Left colon (tissue), 2 donors: Measurements from ENCODE around the gene ST13. TPM values are rescaled to one million over a fixed set of nuclear protein-coding genes. Genes with fewer than 3 reads are reported as not detected.
A peak's percentile ranks its signal among the peaks of the same experiment; 100 is the strongest.
"Not testable (repeated sequence)": the region's sequence is repeated elsewhere in the genome, so short reads cannot be mapped to it uniquely, and the experiment has no call there.

Source experiments
- ATAC-seq: fragments of 200-7000 bp; cut with Tn5 transposase; one replicate; pipeline ENCODE4 v1.9.1; 2020; ENCODE audit warnings: mild to moderate bottlenecking, moderate library complexity
- DNase-seq, 2 donors: peaks; one replicate each; pipeline ENCODE4 v3.0.0-alpha.2; 2020
- intact Hi-C, 2 donors: fragments of 100-400 bp; cut with DNase I in 1 of 2; cut with micrococcal nuclease in 1 of 2; formaldehyde crosslinking; loops; one replicate each; pipeline versions ENCODE4 v1.11.2 to v1.14.0; 2022; cut with DNase I, micrococcal nuclease
- long read RNA-seq: library from polyadenylated mRNA; unstranded; transcript quantifications from one replicate; pipeline ENCODE4 v2.0.0, GENCODE V29; 2021
- total RNA-seq, 2 donors: library from RNA; stranded (reverse); fragmentation: NEBNext Ultra II Directional; extraction: Animal tissue kit (Norgen Biotek cat#: 25700); gene quantifications; one replicate each; pipeline ENCODE4 v1.2.1, GENCODE V29; 2021
- donor health status: DM: no; HTN: no; CAD: no.
- donor health status: DM: yes; HTN: yes; CAD: no.

The ST13 gene
- total RNA-seq, result 100 to 1,000 TPM; 142 to 203 TPM
- long read RNA-seq, transcript ST13-201 (12 exons, 3,595 nt), result major isoform, 158 of 183 reads
- long read RNA-seq, partial matches to known transcripts, result 12 of 183 reads
- long read RNA-seq, other reads (novel, unspliced or antisense), result 13 of 183 reads

DNA sequence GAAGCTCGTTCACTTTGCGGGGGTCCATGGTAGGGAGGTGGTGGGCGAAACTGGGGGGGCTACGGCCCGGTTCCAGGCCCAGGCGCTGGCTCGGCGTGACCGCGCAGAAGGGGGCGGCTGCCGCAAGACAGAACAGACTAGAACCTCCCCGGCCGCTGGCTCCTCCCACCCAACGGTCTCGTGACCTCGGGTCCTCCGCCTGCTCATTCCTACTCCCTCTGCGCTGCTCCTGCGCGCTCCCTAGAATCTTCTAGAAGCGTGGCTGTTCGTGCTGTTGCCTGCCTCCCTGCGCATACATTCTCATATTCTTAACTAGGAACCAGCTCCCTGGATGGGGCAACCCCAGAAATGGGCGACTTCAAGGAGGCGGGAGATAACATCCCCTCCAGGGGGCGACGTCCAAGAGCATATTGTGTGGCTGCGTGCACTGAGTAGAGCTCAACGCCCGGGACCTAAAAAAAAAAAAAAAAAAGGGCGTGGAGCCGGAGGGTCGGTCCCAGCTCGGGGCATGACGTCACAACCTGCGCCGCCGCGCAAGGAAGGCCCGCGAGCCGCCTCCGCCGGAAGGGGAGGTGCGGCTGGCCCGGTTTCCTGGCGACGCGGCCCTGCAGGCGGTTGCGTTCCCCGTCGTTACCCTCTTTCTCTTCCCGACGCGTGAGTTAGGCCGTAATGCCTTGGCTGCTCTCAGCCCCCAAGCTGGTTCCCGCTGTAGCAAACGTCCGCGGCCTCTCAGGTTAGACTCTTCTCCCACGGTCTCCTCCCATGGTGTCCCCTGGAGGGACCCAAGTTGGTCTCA, at the start of gene ST13, which contains the start of gene XPNPEP3:
Gene ST13, minus strand, starts transcription at position 127 of the 796 bp plus-strand sequence. Its CDS starts 99 bp downstream, at position 28.
Gene XPNPEP3, plus strand, starts transcription at position 636 of the 796 bp plus-strand sequence. Its CDS starts 34 bp downstream, at position 670.
- peak; percentile 92 for ATAC-seq
- peak; percentile 98 to 99 for DNase-seq
- intact Hi-C loops, result no loop called here

DNA sequence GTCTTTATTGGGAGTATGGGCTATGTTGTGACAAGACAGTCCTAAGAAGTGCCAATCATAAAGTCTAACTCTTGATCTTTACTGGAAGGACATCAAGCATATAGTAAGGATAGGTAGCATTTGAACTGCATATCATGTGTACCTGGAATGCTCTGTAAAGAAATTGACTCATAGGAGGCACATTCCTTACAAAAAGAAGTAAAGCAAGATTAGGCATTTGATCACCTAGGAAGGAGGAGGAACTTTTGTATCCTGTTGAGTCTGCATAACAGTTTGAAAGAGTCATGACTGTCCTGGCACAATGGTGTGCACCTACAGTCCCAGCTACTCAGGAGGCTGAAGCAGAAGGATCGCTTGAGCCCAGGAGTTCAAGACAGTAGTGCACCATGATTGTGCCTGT, 47.7 kb upstream of the ST13 start:
- intact Hi-C loops, result no loop called here
- ATAC-seq, result no peak

DNA sequence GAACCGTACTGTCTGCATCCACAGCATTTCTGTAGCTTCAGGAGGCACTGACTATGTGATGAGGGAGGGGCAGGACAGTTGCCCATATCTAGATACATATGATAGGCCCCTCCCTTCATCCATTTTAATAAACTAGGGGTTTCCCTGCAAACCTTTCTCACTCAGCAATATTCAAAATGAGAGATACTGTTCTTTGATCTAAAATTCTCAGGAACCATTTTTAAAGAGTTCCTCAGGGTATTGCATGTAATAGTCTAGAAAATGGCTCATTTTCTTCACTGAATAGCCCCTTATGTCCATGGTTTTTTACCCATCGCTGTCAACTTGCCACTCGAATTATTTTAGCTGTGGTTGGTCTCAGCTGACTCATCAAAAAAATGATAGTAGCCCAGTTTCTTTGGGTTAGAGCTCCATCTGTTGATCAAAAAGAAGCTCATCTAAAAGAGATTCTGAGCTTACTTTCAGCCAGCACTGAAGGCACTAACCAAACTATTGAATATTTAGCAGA, 42.5 kb upstream of the ST13 start:
- DNase-seq (no peak), ATAC-seq (peak; percentile 88)
- intact Hi-C loops, result no loop called here

More for the DNA sequence above, 47.7 kb upstream of the ST13 start:
- DNase-seq, result no peak

DNA sequence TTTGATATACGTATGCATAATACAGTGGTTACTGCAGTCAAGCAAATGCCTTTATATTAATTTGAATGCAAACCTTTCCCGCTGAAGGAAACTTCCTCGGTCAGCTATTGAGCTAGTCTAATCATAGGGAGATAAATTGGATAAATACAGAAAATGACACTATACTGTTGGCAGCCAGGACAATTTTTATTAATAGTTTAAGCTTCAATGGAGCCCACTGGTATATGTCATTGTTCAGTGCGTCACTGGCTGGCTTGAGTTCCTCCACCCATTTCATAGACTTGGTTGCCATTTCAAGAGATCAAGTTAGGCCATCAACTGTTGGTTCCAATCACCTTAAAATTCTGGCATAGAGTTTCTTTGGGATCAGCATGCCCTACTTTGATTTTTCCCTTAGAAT, 38.0 kb upstream of the ST13 start:
- intact Hi-C loops, result no loop called here
- ATAC-seq (no peak), DNase-seq (no peak)

DNA sequence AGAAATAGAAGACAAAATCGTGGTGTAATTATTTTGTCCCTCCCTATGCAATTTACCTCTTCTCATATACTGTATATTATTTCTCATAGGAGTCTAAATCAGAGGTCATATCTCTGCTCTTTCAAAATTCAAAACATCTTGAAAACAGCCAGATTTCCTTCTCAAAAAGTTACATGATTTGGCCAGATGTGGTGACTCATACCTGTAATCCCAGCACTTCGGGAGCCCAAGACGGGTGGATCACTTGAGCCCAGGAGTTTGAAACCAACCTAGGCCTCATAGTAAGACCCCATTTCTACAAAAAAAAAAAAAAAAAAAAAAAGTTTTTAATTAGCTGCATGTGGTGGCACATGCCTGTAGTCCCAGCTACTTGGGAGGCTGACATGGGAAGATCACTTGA, 34.4 kb upstream of the ST13 start:
- intact Hi-C loops, result no loop called here
- no peak for ATAC-seq
- no peak for DNase-seq

DNA sequence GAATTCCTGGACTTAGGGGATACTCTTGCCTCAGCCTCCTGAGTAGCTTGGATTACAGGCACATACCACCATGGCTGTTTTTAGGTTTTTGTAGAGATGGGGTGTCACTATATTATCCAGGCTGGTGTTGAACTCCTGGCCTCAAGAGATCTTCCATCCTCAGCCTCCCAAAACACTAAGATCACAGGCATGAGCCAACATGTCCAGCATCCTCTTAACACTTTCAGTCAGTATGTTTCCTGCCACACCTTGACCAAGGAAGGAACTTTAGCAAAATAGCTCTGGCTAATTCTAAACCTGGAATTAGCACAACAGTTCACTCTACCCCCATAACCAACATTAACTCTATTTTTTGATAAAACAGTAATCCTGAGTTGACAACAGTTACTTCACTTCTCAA, 32.7 kb upstream of the ST13 start:
- intact Hi-C loops, result no loop called here
- no peak for DNase-seq
- no peak for ATAC-seq

DNA sequence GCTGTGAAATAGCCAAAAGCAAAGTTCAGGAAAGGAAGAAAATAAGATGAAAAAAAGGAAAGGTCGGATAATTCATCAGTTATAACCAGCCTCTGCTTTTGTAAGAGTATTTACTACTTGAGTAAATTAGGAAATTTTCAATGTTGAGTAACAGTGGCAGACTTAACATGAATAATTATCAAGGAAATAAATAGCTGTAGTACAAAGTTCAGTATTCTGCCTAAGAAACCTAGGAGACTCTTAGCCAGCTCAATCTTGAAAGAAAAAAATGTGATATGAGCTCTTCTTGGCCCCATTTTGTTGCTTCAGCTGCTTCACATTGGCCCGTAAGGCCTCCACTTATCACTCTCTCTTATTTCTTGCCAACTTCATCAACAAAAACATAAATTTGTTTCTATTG, 22.5 kb upstream of the ST13 start:
- no peak for DNase-seq

DNA sequence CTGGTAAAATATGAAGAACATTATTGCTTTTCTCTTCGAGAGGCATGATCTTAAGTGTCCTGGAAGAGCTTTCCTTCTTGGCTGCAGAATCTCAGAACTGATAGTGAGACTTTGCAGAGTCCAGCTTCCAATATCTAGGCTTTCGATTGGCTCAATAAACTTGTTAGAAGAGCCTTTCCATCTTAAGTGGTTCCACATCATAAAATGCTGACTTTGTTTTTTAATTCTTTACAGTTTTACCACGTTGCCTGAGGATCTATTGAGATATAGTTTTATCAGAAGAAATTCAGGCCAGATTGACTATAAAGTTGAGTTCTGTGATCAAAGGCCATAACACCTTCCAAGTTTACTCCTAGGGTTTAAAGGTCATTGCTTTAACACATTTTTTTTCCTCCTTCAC, 21.0 kb upstream of the ST13 start:
- ATAC-seq, result peak; percentile 91
- DNase-seq, result no peak
- intact Hi-C loops, result no loop called here

More for the DNA sequence above, 22.5 kb upstream of the ST13 start:
- intact Hi-C loops, result no loop called here
- no peak for ATAC-seq

DNA sequence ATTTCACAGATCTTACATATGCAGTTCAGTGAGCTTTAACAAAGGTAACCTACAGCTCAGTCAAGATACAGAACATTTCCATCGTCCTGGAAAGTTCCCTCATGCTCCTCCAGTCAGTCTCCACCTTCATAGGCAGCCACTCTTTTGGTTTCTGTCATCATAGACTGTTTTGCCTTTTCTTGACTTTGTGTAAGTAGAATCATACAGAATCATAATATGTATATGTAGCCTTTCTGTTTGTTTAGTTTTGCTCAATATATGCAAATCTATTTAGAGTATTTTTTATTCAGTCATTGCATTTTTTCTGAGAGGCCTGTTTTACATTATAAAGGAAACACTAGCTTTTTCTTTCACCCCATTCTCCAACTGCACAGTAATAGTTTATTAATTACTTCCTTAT, 20.5 kb upstream of the ST13 start:
- ATAC-seq, result peak; percentile 49
- intact Hi-C loops, result no loop called here
- no peak for DNase-seq

DNA sequence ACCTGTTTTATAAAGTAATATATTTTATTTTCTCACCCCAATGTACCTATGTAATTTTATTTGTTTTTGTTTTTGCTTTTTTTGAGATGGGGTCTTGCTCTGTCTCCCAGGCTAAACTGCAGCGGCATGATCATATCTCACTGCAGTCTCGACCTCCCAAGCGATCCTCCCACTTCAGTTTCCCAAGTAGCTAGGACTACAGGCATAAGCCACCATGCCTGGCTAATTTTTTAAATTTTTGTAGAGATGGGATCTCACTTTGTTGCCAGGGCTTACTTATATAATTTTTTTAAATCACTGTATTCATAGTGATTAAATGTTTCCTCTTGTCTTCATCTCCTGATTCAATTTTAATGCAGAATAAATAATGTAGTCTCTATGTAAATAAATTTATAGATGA, 18.7 kb upstream of the ST13 start:
- ATAC-seq, result no peak
- no peak for DNase-seq
- intact Hi-C loops, result no loop called here

DNA sequence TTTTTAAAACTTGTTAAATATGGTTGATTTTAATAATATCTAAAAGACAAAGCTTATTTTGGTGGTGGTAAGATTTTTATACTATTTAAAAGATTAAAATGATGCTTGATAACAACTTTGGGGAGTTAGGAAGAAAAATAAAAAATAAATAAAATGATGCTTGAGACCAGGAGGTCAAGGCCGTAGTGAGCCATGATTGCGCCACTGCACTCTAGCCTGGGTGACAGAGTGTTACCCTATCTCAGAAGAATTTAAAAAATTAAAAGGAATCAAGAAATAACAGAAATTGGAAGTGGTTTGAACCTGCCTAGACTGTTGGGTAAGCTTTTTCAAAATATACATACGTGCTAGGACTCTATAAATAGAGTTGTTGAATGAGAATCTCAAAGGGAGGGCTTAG, 17.6 kb upstream of the ST13 start:
- intact Hi-C loops, result no loop called here
- DNase-seq (no peak), ATAC-seq (no peak)

DNA sequence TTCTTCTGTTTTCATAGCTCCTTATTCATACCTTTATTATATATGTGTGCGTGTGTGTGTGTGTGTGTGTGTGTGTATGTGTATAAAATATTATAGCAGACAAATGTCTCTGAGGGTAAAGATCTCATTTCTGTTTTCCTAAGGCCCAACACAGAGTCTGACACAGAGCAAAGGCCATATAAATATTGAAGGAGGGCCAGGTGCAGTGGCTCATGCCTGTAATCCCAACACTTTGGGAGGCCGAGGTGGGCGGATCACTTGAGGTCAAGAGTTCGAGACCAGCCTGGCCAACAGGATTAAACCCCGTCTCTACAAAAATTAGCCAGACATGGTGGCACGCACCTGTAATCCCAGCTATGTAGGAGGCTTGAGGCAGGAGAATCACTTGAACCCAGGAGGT, 11.9 kb upstream of the ST13 start:
- DNase-seq, intact Hi-C loops: not testable (repeated sequence)
- peak; percentile 75 for ATAC-seq

DNA sequence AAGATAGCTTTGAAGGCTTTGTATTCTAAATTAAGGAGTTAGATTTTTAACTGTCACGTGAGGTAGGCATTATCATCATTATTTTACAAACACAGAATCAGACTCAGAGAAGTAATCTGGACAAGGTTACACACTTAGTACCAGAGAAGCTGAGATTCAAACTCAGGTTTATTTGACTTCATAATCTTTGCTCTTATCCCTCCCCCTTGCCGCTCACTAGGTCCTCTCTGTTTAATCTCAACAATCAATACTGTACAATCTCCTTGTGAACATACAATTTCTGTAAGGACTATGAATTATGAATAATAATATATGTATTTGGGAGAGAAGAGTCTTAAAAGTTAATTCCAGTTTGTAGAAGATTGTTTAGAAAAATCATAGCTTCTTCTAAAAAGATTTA, 10.7 kb upstream of the ST13 start:
- DNase-seq (no peak), ATAC-seq (no peak)
- intact Hi-C loops, result no loop called here

DNA sequence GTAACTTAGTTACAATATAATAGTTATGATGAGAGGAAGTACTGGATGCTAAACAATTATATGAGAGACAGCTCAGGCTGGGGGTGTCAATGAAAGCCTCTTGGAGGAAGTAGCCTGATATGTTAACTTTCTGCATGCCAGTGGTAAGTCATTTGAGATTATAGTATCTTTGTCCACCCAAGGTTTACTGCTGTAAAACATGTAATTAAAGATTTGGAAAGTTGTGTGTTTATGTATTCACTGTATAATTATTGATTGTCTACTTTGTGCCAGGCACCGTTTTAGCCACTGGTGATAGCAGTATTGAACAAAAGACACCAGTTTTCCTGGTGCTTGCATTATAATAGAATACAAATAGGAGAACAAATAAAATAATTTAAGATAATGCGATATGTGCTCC, 6.1 kb upstream of the ST13 start:
- intact Hi-C loops, result no loop called here
- DNase-seq, result no peak
- ATAC-seq, result no peak

DNA sequence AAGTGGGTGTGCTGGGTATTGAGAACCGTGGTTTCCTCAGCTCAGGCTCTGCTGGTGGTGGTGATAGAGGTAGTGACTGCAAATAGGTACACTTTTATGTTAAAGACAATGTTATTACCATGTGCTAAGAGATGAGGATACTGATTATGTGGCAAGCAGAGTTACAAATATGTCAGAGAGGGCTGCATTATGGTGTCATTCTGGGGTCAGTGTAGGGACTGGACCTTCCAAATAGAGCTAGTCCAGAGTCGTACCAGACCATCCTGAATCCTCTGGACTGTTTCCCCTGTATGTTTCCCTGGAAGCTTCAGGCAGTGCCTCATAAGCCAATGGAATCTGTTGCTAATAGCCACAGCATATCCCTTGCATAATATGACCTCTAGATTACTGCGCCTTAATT, 5.6 kb upstream of the ST13 start, which contains the start of gene DNAJB7:
Gene DNAJB7, minus strand, starts transcription at position 101 of the 400 bp plus-strand sequence. CDS start 119 bp downstream, outside the sequence.
- DNase-seq (no peak), ATAC-seq (no peak)
- intact Hi-C loops, result no loop called here

DNA sequence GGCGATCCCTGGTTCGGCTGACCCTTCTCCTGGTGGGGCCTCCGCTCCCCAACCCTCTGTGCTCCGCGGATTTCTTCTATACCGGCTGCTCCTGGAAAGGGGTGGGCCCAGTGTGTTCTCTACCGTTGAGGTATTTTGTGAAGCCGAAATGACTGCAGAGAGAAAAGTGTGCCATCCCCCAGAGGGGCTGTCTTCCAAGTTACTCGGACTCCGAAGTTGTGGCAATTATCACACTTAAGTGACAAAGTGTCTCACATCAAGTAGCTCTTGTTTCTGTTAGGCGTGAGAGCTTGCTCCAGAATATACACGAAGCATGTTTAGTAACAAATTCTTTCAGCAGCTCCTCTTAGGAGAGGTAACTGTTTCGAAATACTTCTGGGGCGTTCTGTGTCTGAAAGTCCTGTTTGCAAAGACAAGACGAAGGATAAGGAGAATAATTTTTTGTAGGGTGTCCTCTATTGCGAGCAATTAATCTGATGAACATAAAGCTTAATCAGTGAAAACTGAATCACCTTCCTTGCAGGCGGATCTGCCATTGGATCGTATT, 943 bp upstream of the ST13 start:
- intact Hi-C loops, result no loop called here
- DNase-seq (no peak), ATAC-seq (peak; percentile 17)

DNA sequence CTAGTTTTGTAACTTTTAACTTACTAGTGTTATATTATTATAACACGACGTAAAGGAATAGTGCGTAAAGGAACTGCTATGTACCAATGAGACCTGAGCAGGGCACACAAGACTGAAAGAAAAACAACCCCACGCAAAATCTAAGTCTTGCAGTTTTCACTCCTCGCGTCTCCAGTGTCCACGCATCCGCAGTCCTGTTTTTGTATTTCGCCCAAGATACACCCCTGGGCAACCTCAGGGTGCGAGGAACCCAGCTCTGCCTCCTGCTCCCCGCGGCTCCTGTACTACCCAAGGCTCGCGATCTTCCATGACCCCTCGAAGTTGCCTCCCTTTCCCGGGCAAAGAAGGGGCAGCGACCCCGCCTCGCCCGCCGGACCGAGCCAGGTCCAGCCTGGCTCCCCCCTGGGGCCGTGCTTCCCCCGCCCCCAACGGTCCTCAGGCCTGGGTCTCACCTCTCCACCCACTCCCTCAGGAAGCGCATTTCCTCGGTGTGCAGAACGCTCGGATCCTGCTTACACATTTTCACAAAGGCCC, 393 bp downstream of the ST13 start:
- intact Hi-C loops, result no loop called here
- DNase-seq (no peak), ATAC-seq (peak; percentile 25)

DNA sequence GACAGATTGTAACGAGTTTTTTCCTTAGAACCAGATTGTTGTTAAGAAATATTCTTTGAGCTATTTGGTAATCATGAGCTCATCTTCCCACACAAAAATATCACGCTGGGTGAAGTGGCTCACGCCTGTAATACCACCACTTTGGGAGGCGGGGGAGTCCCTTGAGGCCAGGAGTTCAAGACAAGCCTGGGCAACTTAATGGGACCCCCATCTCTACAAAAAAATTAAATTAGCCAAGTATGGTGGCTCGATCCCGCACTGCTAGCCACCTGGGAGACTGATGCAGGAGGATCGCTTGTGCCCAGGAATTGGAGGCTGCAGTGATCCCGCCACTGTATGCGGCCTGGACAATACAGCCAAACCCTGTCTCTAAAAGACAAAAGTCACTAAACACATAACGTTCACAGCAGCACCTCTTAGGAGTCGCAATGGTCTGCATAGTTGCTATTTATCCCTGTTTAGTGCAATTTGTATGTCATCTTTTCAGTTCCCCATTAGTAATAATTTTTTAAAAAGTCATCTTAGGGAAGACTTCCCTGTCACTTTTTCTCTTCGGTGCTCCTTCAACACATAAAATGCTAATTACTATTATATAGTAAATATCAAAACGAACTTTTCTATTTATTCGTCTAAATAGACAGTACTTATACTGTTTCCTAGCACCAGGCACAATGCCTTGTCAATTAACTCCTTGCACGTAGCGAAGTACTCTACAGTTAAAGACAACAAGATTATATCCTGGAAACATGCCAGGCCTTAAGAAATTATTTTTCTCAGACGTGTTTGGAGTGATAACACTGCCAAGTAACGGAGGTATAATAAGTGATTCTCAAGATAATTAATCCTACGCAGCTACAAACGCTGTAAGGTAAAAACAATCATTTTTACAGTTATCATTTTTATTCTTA, 1.1 kb downstream of the ST13 start:
- DNase-seq (peak in 1 of 2 donors; percentile 7), ATAC-seq (no peak)
- intact Hi-C loops, result no loop called here

DNA sequence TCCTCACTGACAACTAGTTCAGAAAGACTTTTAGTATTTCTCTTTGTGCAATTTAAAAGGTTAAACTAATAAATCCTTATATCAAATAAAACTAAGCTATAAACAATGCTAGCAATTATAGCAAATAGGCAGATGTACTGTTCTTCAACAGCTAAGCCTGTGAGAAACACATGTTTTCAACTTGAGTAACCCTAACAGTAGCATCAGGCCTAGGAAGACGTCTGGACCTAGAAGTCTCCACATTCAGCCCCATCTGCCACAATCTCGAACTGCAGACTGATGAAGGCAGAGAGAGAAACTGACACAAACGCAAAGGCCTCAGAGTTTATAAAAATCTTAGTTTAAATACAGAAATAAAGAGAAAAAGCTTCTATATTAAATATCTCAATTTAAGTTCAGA, 2.5 kb downstream of the ST13 start:
- no peak for ATAC-seq
- no peak for DNase-seq
- intact Hi-C loops, result no loop called here
